NCI-H510A (cell line): Measurements from ENCODE around the gene ST3GAL2.
"Not testable (repeated sequence)": the region's sequence is repeated elsewhere in the genome, so short reads cannot be mapped to it uniquely, and the experiment has no call there.

Experiments
- DNase-seq: peaks from one replicate; lab custom pipeline; 2025; lab: John Stamatoyannopoulos, UW

ST3GAL2 gene

GRCh38 chr16:70467113-70467512, 28.2 kb upstream of the ST3GAL2 start:
- no peak for DNase-seq

GRCh38 chr16:70466805-70467076, 27.8 kb upstream of the ST3GAL2 start:
- no peak for DNase-seq

- no peak for DNase-seq
These were observed 27.3 kb upstream of the ST3GAL2 start for GRCh38 chr16:70465999-70466804.

GRCh38 chr16:70463235-70463634, 24.3 kb upstream of the ST3GAL2 start:
- DNase-seq, result no peak

- DNase-seq, result no peak
These were observed 21.9 kb upstream of the ST3GAL2 start for GRCh38 chr16:70460737-70461261.

GRCh38 chr16:70457446-70458166, 18.7 kb upstream of the ST3GAL2 start:
- DNase-seq, result no peak

GRCh38 chr16:70455910-70456309, 17.0 kb upstream of the ST3GAL2 start:
- DNase-seq, result no peak

GRCh38 chr16:70454222-70455034, 15.5 kb upstream of the ST3GAL2 start, which contains the start of gene FCSK:
Gene FCSK (plus strand): TSS chr16:70454595. CDS start chr16:70463191, 8,596 bp downstream.
- DNase-seq, result no peak

GRCh38 chr16:70453892-70454221, 15.0 kb upstream of the ST3GAL2 start:
- no peak for DNase-seq

GRCh38 chr16:70453117-70453891, 14.4 kb upstream of the ST3GAL2 start:
- no peak for DNase-seq

GRCh38 chr16:70451004-70451340, 12.1 kb upstream of the ST3GAL2 start:
- DNase-seq, result not testable (repeated sequence)

- DNase-seq, result not testable (repeated sequence)
These were observed 11.5 kb upstream of the ST3GAL2 start for GRCh38 chr16:70450142-70451003.

GRCh38 chr16:70448075-70448474, 9.2 kb upstream of the ST3GAL2 start:
- no peak for DNase-seq

GRCh38 chr16:70444249-70445063, 5.6 kb upstream of the ST3GAL2 start:
- no peak for DNase-seq

- DNase-seq, result no peak
These were observed 3.4 kb upstream of the ST3GAL2 start for GRCh38 chr16:70442344-70442743.

- no peak for DNase-seq
These were observed 2.6 kb upstream of the ST3GAL2 start for GRCh38 chr16:70441406-70441990.

GRCh38 chr16:70440009-70440692, 1.3 kb upstream of the ST3GAL2 start:
- no peak for DNase-seq

- DNase-seq, result no peak
These were observed 323 bp downstream of the ST3GAL2 start for GRCh38 chr16:70438585-70438968.
